Liver (tissue), 9 donors: ENCODE measurements around the gene DSCAML1. TPM values are rescaled to one million over a fixed set of nuclear protein-coding genes. Genes with fewer than 3 reads are reported as not detected.

Experiments used
- DNase-seq: peaks from one replicate; pipeline ENCODE4 v3.0.0-alpha.2; 2017; ENCODE audit warnings: low spot score
- H3K27ac ChIP-seq, 2 donors: one replicate each; pipeline ENCODE4 v1.7.0; 2013; ENCODE audit warnings: inconsistent platforms in 2 of 2, low read length in 2 of 2, control low read depth in 1 of 2, low read depth in 1 of 2, mild to moderate bottlenecking in 1 of 2
- H3K27me3 ChIP-seq, 4 donors: one replicate each; pipeline versions ENCODE4 v1.6.1 to v1.7.0; 2013; ENCODE audit warnings: low read length in 3 of 4, inconsistent platforms in 1 of 4, mild to moderate bottlenecking in 1 of 4, moderate library complexity in 1 of 4; ENCODE audit not compliant: control insufficient read depth in 4 of 4, insufficient read depth in 4 of 4
- H3K36me3 ChIP-seq, 4 donors: one replicate each; pipeline versions ENCODE4 v1.6.1 to v1.7.0; 2013; ENCODE audit warnings: low read length in 3 of 4, mild to moderate bottlenecking in 3 of 4, low read depth in 1 of 4, moderate library complexity in 1 of 4; ENCODE audit not compliant: control insufficient read depth in 4 of 4, insufficient read depth in 3 of 4
- H3K4me1 ChIP-seq, 4 donors: one replicate each; pipeline versions ENCODE4 v1.6.1 to v1.7.0; 2013; ENCODE audit warnings: low read length in 3 of 4, mild to moderate bottlenecking in 3 of 4, moderate library complexity in 1 of 4; ENCODE audit not compliant: control insufficient read depth in 4 of 4, insufficient read depth in 4 of 4
- H3K4me3 ChIP-seq, 3 donors: one replicate each; pipeline versions ENCODE4 v1.6.1 to v1.7.0; 2013; ENCODE audit warnings: low read length in 3 of 3, control low read depth in 1 of 3, low read depth in 1 of 3, mild to moderate bottlenecking in 1 of 3
- H3K9ac ChIP-seq, 2 donors: one replicate each; pipeline ENCODE4 v1.7.0; 2013; ENCODE audit warnings: low read length in 2 of 2, mild to moderate bottlenecking in 2 of 2, moderate library complexity in 2 of 2, control low read depth in 1 of 2, low read depth in 1 of 2
- H3K9me3 ChIP-seq, 4 donors: one replicate each; pipeline versions ENCODE4 v1.6.1 to v1.7.0; 2013; ENCODE audit warnings: low read length in 3 of 4; ENCODE audit not compliant: control insufficient read depth in 4 of 4
- EGR1 ChIP-seq, 2 donors: IDR thresholded peaks; 2 replicates each; pipeline ENCODE4 v1.6.1; 2016 to 2018; ENCODE audit warnings: antibody characterized with exemption in 2 of 2, low read depth in 2 of 2
- FOXA1 ChIP-seq: IDR thresholded peaks from 2 replicates; pipeline ENCODE4 v1.6.1; 2016; ENCODE audit warnings: antibody characterized with exemption
- FOXA2 ChIP-seq: IDR thresholded peaks from 2 replicates; pipeline ENCODE4 v1.6.1; 2016; ENCODE audit warnings: antibody characterized with exemption
- GABPA ChIP-seq, 2 donors: IDR thresholded peaks in 1 of 2; conservative IDR thresholded peaks in 1 of 2; 2 replicates each; pipeline ENCODE4 v1.6.1; 2016; ENCODE audit warnings: antibody characterized with exemption in 2 of 2, mild to moderate bottlenecking in 1 of 2, moderate library complexity in 1 of 2
- HNF4A ChIP-seq, 2 donors: conservative IDR thresholded peaks; 2 replicates each; pipeline ENCODE4 v1.6.1; 2016; ENCODE audit warnings: antibody characterized with exemption in 2 of 2, mild to moderate bottlenecking in 2 of 2
- HNF4G ChIP-seq: IDR thresholded peaks from 2 replicates; pipeline ENCODE4 v1.6.1; 2016; ENCODE audit warnings: antibody characterized with exemption
- JUND ChIP-seq, 2 donors: IDR thresholded peaks; 2 replicates each; pipeline ENCODE4 v1.6.1; 2016; ENCODE audit warnings: antibody characterized with exemption in 2 of 2
- NR2F2 ChIP-seq: IDR thresholded peaks from 2 replicates; pipeline ENCODE4 v1.6.1; 2016; ENCODE audit warnings: antibody characterized with exemption
- RAD21 ChIP-seq, 2 donors: IDR thresholded peaks; 2 replicates each; pipeline ENCODE4 v1.6.1; 2016; ENCODE audit warnings: antibody characterized with exemption in 2 of 2, mild to moderate bottlenecking in 2 of 2
- RXRA ChIP-seq, 2 donors: IDR thresholded peaks; 2 replicates each; pipeline ENCODE4 v1.6.1; 2017 to 2018; ENCODE audit warnings: antibody characterized with exemption in 2 of 2, mild to moderate bottlenecking in 1 of 2
- SP1 ChIP-seq: IDR thresholded peaks from 2 replicates; pipeline ENCODE4 v1.6.1; 2018; ENCODE audit warnings: antibody characterized with exemption, mild to moderate bottlenecking
- TAF1 ChIP-seq: conservative IDR thresholded peaks from 2 replicates; pipeline ENCODE4 v1.6.1; 2016; ENCODE audit warnings: antibody characterized with exemption, mild to moderate bottlenecking
- YY1 ChIP-seq: IDR thresholded peaks from 2 replicates; pipeline ENCODE4 v1.6.1; 2016; ENCODE audit warnings: antibody characterized with exemption, mild to moderate bottlenecking
- WGBS: extraction: QIAGEN DNeasy Blood & Tissue Kit; methylation state at CpG from one replicate; pipeline ENCODE4 v1.1.7; 2013; 5-methylcytosine and 5-hydroxymethylcytosine counted together
- polyA plus RNA-seq, 2 donors: library from polyadenylated mRNA; stranded (reverse) in 1 of 2; unstranded in 1 of 2; fragments of 200-250 nt in 1 of 2; fragments of >200 nt in 1 of 2; fragmentation: Nextera tagmentation in 1 of 2; extraction: Ambion mirVana in 1 of 2; gene quantifications; one replicate each; pipeline versions ENCODE4 v1.2.1 to v1.2.3, GENCODE V29; 2013 to 2015
- total RNA-seq, 2 donors: library from RNA; depleted of rRNA; stranded (reverse); fragments of >200 nt; gene quantifications; one replicate each; pipeline ENCODE4 v1.2.3, GENCODE V29; 2014
- TF ChIP-seq, protein P1 (sequence below): IDR thresholded peaks from 2 replicates; pipeline ENCODE4 v1.6.1; 2016; ENCODE audit warnings: antibody characterized with exemption
- TF ChIP-seq, protein P2 (sequence below): fragments of 150-350 bp; IDR thresholded peaks from 2 replicates; pipeline ENCODE4 v1.5.1; 2017; ENCODE audit warnings: improper control_type of control experiment, low read depth, low read length; ENCODE audit not compliant: missing input control
- TF ChIP-seq, protein P3 (sequence below): IDR thresholded peaks from 2 replicates; pipeline ENCODE4 v1.6.1; 2016; ENCODE audit warnings: antibody characterized with exemption
- TF ChIP-seq, protein P4 (sequence below): IDR thresholded peaks from 2 replicates; pipeline ENCODE4 v1.6.1; 2016; ENCODE audit warnings: antibody characterized with exemption, mild to moderate bottlenecking
- TF ChIP-seq, protein P5 (sequence below): IDR thresholded peaks from 2 replicates; pipeline ENCODE4 v1.6.1; 2016; ENCODE audit warnings: antibody characterized with exemption
- donor health status: healthy.
- donor health status: healthy.
- donor health status: healthy.
- donor health status: healthy.
- donor health status: healthy.

The DSCAML1 gene
- total and polyA plus RNA-seq, 4 donors, result 0.07 to 0.42 (median 0.20) TPM

DNA sequence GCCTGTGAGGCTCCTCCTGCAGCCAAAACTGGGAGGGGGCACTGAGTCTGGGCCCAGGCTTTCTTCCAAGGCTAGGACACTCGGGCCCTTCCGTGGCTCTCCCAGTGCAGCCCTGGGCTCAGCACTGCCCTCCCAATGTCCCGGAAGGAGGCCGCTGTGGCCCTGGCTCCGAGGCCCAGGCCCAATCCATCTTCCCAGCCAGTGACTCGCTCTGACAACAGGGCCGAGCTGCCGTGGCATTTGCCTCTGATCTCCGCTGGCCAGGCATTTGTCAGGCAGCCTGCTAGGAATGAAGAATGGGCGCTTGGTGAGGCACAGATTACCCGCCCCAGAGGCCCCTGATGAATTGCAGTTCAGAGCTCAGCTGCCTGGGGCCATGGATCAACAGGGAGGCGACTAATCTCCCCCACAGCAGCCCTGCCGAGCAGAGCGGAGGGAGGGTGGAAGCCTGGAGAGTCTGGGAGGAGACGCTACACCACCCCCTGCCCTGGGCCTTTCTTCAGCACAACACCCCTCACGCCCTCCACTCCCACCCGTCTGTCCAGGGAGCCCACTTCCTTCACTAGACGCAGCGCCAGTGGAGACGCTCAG lies 19.2 kb upstream of the DSCAML1 start:
- H3K27me3 ChIP-seq, result no peaks in the 10 kb centered on the region
- 82% methylated on average over 20 of the region's 20 CpGs for WGBS
- H3K4me3 ChIP-seq, result no peak overlapping the region
- H3K4me1 ChIP-seq, result peaks cover 0 to 8% (median 3%) of the 10 kb centered on the region in 4 donors
- no peaks in the 10 kb centered on the region for H3K36me3 ChIP-seq
- no peaks in the 10 kb centered on the region for H3K9me3 ChIP-seq
- TF ChIP-seq NR2F2 (peak; percentile 11), YY1 (no peak)
- TF ChIP-seq, protein P1, sequence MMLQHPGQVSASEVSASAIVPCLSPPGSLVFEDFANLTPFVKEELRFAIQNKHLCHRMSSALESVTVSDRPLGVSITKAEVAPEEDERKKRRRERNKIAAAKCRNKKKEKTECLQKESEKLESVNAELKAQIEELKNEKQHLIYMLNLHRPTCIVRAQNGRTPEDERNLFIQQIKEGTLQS, result no peak
- H3K9ac ChIP-seq, result no peak overlapping the region
- H3K27ac ChIP-seq, result peak overlapping the region; percentile 41 to 56
- no peak for DNase-seq

DNA sequence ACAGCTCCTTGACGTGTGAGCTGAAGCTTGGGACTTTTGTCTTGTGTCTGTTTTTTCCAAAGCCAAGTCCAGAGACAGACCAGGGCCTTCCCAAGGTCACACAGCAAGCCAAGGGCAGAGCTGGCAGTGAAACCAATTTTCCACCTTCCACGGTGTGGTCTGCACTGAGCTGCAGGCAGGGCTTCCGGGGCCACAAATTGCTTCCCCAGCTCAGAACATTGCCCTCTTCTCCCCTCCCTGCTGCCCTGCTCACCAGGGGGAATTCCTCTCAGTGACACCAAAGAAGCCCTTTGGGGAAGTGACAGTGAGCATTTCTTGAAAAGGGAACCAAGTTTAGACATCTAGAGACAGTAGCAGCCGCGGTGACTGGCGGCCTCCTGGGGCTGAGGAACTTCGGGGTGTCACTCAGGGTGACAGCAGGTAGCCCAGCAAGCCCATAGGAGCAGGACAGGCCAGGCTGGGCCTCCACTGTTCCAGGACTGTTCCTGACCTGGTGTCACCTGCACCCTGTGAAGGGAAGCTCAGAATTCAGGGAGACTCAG lies 18.3 kb upstream of the DSCAML1 start:
- TF ChIP-seq RXRA (IDR thresholded peaks at IDR 0.05) (no peak), HNF4A (conservative IDR thresholded peaks at IDR 0.05) (no peak), TAF1 (no peak), SP1 (no peak), FOXA1 (no peak), YY1 (no peak), HNF4G (no peak), RAD21 (IDR thresholded peaks at IDR 0.05) (no peak), FOXA2 (no peak), NR2F2 (no peak), EGR1 (IDR thresholded peaks at IDR 0.05; ENCODE audit: low read depth in 2 of 2) (no peak), JUND (IDR thresholded peaks at IDR 0.05) (no peak), GABPA (IDR thresholded peaks at IDR 0.05 in 1 of 2, conservative IDR thresholded peaks at IDR 0.05 in 1 of 2) (no peak)
- TF ChIP-seq, protein P2, sequence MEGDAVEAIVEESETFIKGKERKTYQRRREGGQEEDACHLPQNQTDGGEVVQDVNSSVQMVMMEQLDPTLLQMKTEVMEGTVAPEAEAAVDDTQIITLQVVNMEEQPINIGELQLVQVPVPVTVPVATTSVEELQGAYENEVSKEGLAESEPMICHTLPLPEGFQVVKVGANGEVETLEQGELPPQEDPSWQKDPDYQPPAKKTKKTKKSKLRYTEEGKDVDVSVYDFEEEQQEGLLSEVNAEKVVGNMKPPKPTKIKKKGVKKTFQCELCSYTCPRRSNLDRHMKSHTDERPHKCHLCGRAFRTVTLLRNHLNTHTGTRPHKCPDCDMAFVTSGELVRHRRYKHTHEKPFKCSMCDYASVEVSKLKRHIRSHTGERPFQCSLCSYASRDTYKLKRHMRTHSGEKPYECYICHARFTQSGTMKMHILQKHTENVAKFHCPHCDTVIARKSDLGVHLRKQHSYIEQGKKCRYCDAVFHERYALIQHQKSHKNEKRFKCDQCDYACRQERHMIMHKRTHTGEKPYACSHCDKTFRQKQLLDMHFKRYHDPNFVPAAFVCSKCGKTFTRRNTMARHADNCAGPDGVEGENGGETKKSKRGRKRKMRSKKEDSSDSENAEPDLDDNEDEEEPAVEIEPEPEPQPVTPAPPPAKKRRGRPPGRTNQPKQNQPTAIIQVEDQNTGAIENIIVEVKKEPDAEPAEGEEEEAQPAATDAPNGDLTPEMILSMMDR, result no peak
- TF ChIP-seq, protein P3, sequence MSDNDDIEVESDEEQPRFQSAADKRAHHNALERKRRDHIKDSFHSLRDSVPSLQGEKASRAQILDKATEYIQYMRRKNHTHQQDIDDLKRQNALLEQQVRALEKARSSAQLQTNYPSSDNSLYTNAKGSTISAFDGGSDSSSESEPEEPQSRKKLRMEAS, result no peak
- TF ChIP-seq, protein P4, sequence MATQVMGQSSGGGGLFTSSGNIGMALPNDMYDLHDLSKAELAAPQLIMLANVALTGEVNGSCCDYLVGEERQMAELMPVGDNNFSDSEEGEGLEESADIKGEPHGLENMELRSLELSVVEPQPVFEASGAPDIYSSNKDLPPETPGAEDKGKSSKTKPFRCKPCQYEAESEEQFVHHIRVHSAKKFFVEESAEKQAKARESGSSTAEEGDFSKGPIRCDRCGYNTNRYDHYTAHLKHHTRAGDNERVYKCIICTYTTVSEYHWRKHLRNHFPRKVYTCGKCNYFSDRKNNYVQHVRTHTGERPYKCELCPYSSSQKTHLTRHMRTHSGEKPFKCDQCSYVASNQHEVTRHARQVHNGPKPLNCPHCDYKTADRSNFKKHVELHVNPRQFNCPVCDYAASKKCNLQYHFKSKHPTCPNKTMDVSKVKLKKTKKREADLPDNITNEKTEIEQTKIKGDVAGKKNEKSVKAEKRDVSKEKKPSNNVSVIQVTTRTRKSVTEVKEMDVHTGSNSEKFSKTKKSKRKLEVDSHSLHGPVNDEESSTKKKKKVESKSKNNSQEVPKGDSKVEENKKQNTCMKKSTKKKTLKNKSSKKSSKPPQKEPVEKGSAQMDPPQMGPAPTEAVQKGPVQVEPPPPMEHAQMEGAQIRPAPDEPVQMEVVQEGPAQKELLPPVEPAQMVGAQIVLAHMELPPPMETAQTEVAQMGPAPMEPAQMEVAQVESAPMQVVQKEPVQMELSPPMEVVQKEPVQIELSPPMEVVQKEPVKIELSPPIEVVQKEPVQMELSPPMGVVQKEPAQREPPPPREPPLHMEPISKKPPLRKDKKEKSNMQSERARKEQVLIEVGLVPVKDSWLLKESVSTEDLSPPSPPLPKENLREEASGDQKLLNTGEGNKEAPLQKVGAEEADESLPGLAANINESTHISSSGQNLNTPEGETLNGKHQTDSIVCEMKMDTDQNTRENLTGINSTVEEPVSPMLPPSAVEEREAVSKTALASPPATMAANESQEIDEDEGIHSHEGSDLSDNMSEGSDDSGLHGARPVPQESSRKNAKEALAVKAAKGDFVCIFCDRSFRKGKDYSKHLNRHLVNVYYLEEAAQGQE, result no peak
- TF ChIP-seq, protein P5, sequence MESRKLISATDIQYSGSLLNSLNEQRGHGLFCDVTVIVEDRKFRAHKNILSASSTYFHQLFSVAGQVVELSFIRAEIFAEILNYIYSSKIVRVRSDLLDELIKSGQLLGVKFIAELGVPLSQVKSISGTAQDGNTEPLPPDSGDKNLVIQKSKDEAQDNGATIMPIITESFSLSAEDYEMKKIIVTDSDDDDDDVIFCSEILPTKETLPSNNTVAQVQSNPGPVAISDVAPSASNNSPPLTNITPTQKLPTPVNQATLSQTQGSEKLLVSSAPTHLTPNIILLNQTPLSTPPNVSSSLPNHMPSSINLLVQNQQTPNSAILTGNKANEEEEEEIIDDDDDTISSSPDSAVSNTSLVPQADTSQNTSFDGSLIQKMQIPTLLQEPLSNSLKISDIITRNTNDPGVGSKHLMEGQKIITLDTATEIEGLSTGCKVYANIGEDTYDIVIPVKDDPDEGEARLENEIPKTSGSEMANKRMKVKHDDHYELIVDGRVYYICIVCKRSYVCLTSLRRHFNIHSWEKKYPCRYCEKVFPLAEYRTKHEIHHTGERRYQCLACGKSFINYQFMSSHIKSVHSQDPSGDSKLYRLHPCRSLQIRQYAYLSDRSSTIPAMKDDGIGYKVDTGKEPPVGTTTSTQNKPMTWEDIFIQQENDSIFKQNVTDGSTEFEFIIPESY, result no peak
- TF ChIP-seq, protein P1, result no peak
- no peaks in the 10 kb centered on the region for H3K27me3 ChIP-seq
- peak overlapping the region in 1 of 2 donors; percentile 41 for H3K27ac ChIP-seq
- no peak overlapping the region for H3K4me3 ChIP-seq
- no peaks in the 10 kb centered on the region for H3K9me3 ChIP-seq
- no peak overlapping the region for H3K9ac ChIP-seq
- no peaks in the 10 kb centered on the region for H3K36me3 ChIP-seq
- H3K4me1 ChIP-seq, result peaks cover 0 to 8% (median 3%) of the 10 kb centered on the region in 4 donors
- 62% methylated on average over 7 of the region's 7 CpGs for WGBS
- no peak for DNase-seq
